ENCODE measurements around the gene ADRA2B.
"Not testable (repeated sequence)": the region's sequence is repeated elsewhere in the genome, so short reads cannot be mapped to it uniquely, and the experiment has no call there.

Gene ADRA2B

DNA sequence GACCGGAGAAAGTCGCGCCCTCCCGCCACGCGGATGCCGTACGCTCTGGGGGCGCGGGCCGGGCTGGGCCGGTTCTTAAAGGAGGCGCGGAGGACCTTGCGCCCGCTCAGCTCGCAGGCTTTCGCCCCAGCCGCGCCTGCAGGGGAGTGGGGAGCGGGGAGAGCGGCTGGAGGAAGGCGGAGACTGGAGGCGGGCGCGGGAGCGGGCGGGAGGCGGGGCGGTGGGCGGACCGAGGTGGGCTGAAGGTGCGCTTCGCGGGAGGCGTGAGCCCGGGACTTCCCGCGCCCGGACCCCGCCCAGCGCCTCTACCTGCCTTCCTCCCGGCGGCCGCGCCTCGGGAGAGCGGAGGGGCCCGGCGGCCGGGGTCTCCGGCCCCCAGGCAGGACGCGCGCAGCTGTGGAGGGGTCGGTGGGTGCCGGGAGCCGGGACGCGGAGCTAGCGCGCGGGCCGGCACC lies at the start of gene ADRA2B:
Gene ADRA2B (minus strand): TSS at position 148 of the 455 bp plus-strand sequence. CDS start 422 bp downstream, outside the sequence.
- DNase-seq: peak; percentile 78 to 79

DNA sequence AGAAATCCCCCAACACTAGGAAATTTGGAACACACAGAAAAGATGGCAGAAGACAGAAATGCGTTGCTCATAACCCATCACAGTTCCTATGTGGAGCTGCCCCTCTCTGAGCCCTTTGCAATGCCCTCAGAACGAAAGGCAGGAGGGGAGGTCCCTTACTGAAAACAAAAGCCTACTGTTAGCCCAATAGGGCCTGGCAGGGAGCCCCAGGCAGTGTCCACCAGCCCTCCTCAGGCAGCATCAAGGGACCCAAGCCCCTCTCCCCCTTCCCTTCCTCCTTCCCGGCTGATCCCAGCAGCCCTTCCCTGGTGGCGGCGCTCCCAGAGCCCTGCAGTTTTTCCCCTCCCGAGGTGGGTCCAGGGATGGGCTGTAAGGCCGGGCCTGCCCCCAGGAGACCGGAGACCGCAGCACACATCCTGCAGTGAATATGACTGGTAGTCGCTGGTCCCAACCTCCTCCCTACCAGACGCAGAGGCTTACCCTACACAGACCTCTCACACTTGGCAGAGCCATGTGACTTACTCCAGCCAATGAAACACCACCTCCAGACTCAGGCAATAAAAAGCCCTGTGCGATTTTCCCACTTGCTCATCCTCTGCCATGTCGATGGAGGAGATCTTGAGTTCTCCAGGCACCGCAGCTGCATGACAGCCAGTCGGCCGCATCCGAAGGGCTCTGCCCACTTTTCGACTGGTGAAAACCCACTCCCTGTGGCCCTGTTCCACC lies 48.3 kb upstream of the ADRA2B start:
- peak; percentile 76 to 82 for DNase-seq

DNA sequence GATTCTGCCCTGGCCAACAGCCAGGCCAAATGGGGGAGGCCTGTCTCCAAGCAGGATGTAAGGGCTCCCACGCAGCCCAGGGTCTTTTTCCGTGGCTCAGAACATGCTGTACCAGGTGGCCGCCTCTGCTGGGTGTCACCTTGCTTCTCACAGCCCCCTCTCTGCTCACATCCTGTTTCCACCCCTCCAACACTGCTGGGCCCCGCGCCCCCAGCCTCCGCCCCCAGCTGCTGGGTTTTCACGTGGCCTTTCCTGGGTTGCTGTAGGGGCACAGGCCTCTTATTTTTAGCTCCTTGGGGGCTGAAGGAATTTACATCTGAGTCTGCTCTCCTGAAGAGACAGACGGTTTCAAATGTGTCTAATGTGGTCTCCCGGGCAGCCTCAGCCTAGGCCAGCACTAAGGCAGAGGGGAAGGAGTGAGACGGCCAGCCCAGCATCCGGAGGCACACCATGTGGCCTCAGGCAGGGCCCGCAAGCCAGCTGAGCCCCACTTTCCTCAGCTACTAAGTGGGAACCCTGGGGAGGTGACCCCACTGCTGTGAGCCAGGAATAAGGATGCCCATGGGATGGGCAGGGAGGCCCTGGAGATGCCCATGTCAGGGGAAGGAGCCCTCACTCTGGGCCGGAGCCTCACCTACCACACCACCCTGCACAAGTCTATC lies 47.5 kb upstream of the ADRA2B start:
- peak; percentile 83 to 87 for DNase-seq

DNA sequence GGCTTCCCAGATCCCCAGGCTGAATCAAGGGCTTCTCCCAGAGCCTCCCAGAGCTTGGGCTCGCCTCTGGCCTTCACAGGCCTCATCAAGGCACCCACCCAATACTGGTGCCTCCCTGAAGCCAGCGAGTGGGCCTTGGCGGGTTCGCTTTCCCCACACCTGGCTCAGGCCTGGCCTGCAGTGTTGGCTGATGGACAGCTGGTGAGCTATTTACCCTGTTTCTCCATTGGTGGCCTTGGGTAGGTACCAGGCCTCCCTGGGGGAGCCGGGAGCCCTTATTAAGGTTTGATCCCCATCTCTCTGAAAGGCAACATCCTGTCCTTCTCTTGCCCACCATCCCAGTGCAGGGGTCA lies 47.0 kb upstream of the ADRA2B start:
- DNase-seq: no peak

DNA sequence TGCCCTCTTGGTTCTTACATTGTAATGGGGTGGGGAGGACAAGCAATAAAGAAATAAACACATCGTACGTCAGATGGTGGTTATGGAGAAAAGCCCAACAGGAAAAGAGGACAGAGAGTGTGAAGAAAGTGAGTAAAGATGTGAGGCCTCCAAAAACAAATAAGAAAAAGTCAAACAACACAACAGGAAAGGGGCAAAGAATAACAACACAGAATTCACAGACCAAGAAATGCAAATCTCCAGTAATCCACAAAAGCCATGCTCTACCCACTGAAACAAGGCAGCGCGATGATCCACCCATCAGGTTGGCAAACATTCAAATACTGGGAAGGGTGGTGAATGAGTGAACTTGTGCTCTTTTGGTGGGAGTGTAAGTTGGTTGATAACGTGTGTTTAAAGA lies 45.5 kb upstream of the ADRA2B start:
- peak in 1 of 2 experiments; percentile 50 for DNase-seq

DNA sequence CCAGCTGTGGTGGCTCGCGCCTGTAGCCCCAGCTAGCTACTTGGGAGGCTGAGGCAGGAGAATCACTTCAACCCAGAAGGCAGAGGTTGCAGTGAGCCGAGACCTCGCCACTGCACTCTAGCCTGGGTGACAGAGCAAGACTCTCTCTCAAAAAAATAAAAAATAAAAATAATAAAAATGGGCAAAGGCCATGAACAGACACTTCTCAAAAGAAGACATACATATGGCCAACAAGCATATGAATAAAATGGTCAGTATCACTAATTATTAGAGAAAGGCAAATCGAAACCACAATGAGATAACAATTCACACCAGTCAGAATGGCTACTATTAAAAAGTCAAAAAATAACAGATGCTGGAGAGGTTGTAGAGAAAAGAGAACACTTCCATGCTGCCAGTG lies 44.0 kb upstream of the ADRA2B start:
- not testable (repeated sequence) for DNase-seq

DNA sequence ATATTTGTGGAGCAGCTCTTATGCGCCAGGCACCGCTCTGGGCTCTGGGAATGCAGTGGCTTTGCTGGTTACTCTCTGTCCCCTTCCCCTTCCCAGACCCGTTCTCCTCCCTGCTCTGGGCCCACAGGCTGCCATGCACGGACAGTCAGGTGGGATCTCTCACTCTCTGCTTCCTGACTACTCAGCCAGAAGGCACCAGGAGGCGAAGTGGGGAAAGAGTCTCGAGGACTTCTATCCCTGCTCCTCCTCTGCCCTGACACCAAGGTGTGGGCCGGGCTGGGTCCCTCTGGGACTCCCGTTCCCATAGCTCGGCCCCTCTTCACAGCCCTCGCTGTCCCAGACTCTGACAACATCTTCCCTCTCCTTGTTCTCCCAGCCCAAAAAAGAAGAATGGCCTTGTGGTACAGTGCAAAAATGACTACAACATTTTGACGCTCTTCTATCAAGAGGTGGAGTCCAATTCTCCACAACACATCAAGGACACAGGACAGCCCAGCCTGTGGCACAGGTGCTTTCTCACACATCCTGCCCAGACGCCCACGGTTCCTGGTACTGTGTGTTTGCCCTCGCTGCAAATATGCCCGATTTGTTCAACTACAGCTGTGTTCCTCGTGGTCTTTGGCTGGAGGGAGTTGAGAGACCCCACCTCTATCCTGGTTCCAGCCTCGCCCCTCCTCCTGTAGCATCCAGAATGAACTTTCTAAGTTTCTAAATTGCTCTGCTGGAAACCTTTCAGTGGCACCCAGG lies 42.9 kb upstream of the ADRA2B start:
- peak; percentile 67 to 77 for DNase-seq

DNA sequence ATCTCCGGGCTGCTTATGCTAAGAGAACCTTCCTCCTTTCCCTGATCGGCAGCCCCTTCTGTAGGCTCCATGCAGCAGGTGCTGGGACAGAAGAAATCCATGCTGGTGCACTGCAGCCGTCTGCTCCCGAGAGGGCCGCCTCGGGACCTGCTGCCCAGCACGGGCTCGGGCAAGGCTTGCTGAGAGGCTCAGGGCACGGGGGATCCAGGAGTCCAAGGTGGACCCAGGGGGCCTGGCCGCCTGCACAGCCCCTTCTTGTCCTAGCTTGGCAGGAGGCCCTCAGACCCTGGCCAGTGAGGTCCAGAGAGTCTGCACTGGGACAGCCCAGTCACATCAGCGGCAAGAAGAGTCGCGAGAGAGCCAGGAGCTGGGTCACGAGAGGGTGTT lies 42.2 kb upstream of the ADRA2B start:
- DNase-seq: no peak

DNA sequence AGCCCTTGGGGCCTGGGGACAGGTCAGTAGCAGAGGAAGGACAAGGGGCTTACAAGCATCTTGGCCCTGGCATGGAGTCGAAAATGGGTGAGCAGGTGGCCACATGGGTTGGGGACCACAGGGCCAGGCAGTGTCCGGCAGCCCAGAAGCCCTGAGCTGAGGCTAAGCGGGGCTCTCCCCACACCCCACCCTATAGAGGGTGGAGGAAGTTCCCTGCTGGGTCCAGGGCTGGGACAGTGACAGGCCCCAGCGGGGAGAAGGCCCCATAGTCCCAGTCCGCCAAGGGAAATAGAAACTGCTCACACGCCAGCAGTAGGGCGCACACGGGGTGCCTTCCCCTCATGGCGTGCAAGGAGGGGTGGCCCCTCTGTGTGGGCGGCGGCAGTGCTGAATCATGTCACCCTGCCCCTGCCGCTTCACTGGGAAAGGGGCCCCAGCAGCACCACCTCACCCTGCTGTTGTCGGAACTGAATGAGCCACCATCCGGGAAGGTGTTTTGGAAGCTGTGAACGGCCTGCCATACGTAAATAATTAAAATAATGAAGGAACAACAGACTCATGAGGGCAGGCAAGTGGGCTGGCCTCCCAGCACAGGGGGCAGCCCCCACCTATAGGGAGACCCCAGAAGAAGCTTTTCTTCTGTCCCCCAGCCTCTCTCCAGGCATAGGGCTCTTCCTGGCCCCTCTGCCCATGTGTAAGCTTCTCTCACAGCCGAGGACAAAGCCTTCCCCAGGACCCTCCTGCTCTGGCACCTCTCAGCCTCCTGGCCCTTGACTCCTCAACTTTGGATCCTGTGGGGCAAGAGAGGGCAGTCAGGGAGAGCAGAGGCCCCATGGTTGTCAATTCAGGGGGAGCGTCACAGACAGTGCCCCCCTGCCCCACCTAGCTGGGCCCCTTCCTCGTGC lies 41.5 kb upstream of the ADRA2B start:
- DNase-seq: peak; percentile 98

DNA sequence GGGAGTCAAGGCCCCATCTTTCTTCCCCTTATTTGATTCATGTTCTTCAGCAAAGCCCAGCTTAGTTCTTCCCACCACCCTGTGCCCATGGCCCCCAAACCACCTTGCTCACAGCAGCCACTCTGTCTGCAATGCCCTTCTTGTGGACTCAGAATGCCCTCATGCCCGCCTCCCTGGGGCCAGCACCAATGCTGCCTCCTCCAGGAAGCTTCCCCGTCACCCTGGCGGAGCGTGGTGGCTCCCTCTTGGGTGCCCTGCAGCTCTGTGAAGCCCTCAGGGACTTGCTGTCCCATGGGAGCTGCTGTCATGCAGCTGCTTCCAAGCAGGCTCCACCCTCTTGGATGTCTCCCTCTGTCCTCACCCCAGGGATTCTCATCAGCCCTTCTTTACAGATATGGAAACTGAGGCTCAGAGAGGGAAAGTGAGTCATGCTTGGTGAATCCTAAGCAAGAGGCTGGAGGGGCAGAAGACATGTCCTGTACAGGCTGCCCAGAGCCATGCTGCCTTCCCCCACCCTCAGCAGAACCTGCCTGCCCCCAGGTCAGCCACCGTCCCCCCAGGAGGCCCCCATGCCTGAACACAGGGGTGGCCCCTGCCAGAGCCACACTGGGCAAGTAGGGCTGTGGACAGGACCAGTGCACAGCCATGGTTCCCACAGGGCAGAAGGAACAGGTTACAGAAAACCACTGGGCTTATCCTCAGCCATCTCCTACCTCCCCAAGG lies 40.7 kb upstream of the ADRA2B start:
- peak; percentile 42 to 47 for DNase-seq

DNA sequence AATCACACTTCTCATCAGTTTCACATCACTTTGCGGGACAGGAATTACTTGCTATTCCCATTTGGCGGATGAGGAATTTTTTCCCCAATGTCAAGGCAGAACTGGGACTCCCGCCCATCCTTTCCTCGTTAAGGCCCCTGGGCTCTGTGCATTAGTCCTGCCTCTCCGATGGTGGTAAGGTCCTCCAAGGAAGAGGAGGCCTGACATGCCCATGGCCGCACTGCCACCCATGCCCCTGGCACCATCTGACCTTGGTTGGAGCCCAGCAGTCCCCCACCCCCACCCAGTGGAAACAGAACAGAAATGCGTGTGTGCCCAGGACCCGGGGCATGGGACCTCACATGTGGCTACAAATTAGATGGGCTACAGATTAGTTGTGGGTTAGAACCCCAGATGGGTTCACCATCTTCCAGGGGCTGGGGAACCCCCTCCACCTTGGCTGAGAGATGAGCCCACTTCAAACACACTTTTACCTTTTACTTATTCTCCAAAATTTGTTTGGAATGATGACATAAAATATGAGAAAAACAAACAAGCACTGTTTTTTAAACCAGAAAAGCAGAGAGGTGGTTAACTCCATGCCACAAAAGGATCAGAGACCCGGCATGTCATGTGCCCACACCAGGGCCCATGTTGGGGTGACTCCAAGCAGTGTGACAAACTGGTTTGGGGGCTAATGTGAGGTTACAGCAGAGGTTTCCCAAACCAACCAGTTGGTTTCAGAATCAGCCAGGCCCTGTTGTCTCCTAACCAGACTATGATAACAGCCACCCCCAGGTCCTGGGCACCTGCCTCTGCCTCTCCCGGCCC lies 39.8 kb upstream of the ADRA2B start:
- DNase-seq: peak; percentile 66 to 77

DNA sequence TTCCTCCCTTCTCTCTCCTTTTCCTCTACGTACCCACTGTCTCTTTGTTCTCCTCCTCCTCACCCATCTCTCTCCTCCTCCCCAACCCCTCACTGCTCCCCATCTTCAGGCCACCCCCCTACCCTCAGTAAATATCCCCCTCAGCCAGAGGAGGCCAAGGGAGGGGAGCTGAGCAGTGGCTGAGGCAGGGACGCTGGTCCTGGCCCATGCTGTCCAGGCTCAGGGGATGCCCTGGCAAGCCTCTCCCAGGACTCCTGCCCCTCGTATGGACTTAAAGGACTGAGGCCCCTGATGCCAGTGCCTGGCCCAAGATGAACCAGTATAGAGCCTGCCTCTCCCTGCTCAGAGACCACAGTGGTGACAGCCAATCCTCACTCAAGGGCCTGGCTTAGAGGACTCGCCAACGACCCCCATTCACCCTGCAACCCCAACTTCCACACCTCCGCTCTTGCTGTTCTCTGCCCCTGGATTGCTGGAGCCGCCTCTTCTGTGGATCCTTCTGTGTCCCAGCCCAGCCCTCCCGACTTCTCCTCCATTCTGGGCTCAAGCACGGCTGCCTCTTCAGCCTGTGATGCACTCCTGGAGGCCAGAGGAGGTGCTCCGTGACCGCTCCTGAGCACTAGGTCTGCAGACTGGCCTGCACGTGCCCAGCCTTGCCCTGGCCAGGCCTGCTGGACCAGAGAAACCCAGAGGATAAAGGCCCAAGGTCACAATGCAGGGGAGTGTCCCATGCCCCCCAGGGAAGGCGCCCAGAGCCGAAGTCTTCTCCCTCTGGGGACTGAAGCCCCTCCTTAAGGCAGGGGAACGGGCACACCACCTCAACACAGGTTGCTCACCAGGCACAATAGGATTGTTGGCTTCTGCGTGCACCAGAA lies 38.4 kb upstream of the ADRA2B start:
- no peak for DNase-seq

DNA sequence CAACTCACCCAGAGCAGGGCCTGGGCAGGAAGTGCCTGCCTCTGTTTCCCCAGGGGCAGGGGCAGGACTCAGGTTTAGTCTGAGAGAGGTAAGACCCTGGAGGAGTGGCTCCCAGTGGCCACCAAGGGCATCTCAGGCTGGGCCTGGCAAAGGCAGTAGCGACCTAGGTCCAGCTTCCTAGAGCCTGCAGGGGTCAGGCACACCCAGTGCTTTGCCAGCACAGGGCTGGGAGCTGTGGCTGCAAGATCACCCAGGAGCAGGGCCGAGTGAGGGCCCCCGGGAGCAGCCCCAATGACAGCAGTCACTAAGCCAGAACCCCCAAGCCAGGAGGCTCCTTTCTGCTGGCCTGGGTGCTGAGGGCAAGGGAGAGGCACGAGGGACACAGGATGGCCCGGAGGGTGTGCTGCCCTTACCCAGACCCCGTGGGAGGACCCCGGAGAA lies 37.6 kb upstream of the ADRA2B start:
- no peak for DNase-seq

DNA sequence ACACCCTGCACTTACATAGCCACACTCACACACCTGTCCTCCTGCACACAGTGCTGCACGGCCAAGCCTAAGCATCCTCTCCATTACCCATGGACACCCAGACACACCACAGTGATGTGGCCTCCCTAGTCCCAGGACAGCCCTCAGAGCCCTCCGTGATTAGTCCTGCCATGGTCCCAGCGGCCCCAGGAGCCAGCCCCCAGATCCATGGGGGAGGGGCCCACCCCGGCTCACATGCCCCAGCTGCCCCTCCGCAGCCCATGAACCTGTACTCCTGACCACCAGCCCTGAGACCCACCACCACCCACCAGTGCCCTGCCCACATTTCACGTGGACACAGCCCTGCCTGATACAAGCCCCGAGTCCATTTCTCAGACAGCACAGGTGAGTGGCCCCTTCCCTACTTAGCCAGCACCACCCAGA lies 36.9 kb upstream of the ADRA2B start:
- DNase-seq: no peak

DNA sequence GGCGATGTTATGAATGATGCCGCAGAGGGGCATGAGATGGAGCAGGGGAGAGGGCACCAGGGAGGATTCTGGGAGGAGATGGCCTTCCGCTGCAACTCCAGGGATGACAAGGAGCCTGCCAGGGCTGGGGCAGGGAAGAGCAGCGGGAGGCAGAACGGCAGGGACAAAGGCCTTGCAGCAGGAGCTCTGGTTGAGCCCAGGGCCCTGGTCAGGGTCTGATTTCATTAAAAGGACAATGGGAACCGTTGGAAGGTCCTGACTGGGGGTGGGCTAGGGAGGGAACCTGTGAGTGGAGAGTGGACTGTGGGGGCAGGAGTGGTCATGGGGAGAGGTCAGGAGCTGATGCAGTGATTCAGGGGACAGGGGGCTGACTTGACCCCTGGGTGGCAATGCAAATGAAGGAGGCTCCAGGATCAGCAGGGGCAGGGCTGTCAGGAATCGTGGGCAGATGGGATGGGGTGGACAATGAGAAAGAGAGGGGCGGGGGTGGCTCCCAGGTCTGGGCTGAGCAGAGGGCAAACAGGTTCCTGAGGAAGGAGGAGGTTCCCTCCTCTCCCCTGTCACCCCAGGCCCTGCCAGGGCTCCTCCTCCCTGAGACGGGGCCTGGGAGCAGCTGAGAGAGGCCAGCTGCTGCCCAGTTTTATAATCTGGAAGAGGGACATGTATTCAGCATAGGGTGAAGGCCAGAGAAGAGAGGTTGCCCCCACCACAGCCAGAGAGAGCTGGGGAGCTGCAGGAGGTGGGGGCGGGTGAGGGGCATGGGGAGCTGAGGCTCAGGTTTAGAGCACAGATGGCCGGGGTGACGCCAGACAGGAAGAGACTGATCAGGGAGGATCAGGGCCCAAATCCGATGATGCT lies 36.2 kb upstream of the ADRA2B start:
- DNase-seq: no peak

DNA sequence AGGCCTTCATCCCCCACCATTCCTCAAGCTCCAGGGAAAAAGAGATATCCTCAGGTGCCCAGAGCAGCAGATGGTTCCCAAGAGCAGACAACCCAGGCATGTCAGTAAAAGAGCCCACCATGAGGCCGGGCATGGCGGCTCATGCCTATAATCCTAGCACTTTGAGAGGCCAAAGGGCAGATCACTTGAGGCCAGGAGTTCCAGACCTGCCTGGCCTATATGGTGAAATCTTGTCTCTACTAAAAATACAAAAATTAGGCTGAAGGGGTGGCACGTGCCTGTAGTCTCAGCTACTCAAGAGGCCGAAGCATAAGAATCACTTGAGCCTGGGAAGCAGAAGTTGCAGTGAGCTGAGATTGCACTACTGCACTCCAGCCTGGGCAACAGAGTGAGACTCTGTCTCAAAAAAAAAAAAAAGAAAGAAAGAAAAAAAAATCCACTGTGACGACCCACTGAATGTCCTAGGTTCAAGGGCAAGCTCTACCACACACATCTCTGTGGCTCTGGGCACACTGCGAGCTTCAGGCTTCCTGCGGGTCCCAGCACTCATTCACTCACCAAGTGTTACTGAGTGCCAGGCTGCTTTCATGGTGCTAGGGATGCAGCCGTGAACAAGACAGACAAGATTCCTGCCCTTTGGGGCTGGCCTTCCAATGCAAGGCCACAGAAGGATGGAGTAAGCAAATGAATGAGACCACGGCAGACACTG lies 35.4 kb upstream of the ADRA2B start:
- DNase-seq: no peak

DNA sequence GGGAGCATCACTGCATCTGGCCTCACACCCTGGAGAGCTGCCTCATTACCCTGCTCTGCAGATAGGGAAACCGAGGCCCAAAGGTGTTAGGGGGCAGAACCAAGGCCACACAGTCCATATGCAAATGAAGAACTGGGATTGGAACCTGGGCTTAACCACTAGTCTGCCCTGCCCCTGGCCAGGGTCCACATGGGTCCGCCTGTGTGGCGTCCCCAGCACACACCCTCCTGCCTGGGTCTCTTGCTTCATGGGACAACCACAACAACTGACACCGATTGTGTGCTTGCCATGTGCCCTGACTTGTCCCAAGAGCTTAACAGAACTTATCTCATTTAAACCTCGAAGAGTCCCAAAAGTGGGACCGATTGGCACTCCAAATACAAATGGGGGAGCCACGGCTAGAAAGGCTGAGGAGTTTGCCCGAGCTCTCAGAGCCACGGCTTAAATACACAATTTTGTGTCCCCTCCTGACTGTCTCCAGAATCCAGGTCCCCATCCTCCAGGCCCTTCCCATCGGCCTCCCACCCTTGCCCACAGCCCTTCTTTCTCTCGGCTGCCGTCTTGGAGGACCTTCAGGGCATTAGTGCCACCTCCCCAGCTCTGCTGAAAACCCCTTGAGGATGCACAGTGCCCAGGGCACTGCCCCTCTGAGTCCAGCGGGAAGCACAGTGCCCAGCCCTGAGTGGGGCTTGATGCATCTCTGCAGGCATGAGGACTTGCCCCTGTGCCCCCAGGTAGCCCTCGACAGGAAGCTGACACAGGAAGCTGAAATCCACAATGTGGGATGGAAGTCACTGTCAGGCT lies 34.6 kb upstream of the ADRA2B start:
- no peak for DNase-seq

Data from activated CD4-positive, alpha-beta T cell treated with anti-CD3 and anti-CD28 coated beads, Interleukin-2, amount 50 U/mL, for 48 hours (primary cell).